Common myeloid progenitor, CD34-positive (primary cell): Measurements from ENCODE around the gene VEZF1.
A peak's percentile ranks its signal among the peaks of the same experiment; 100 is the strongest.

Experiments used
- CTCF ChIA-PET: fragments of 350-600 bp; sonication (Branson Sonifier 250); formaldehyde crosslinking; loops from one replicate; lab custom pipeline; 2021; ENCODE audit warnings: antibody characterized with exemption; lab: Charles Lee
- POLR2A ChIA-PET: fragments of 350-600 bp; sonication (Branson Sonifier 250); formaldehyde crosslinking; loops from one replicate; lab custom pipeline; 2021; ENCODE audit warnings: antibody characterized with exemption; lab: Charles Lee
- DNase-seq, 3 donors: peaks; one replicate each; pipeline versions ENCODE4 v3.0.0 to v3.0.0-alpha.2; 2013
- H3K27ac ChIP-seq, 2 experiments: 1 replicate in 1 of 2; 2 replicates in 1 of 2; pipeline ENCODE4 v1.7.0; 2013; ENCODE audit warnings: inconsistent platforms in 2 of 2, low read length in 2 of 2, mild to moderate bottlenecking in 2 of 2, low read depth in 1 of 2, moderate library complexity in 1 of 2; ENCODE audit not compliant: severe bottlenecking in 2 of 2, insufficient read depth in 1 of 2, poor library complexity in 1 of 2
- H3K27me3 ChIP-seq, 5 experiments: replicated peaks in 2 of 5; 1 replicate in 3 of 5; 2 replicates in 2 of 5; pipeline versions ENCODE4 v1.6.1 to v1.7.0; 2013; ENCODE audit warnings: low read length in 4 of 5, mild to moderate bottlenecking in 2 of 5, moderate library complexity in 2 of 5, inconsistent platforms in 1 of 5; ENCODE audit not compliant: insufficient read depth in 5 of 5, control insufficient read depth in 4 of 5
- H3K36me3 ChIP-seq, 4 experiments: 1 replicate in 2 of 4; 2 replicates in 2 of 4; pipeline versions ENCODE4 v1.6.1 to v1.7.0; 2013; ENCODE audit warnings: low read length in 3 of 4, control low read depth in 1 of 4, mild to moderate bottlenecking in 1 of 4; ENCODE audit not compliant: control insufficient read depth in 4 of 4, insufficient read depth in 4 of 4
- H3K4me1 ChIP-seq, 4 experiments: 1 replicate in 3 of 4; 2 replicates in 1 of 4; pipeline versions ENCODE4 v1.6.1 to v1.7.1; 2013; ENCODE audit warnings: low read length in 3 of 4, mild to moderate bottlenecking in 3 of 4, control low read depth in 1 of 4, inconsistent platforms in 1 of 4, moderate library complexity in 1 of 4; ENCODE audit not compliant: control insufficient read depth in 4 of 4, insufficient read depth in 4 of 4; ENCODE audit errors: control extremely low read depth in 1 of 4
- H3K4me3 ChIP-seq, 7 experiments: 1 replicate in 4 of 7; 2 replicates in 3 of 7; pipeline versions ENCODE4 v1.5.1 to v1.7.0; 2013; ENCODE audit warnings: mild to moderate bottlenecking in 7 of 7, low read length in 6 of 7, moderate library complexity in 6 of 7, inconsistent platforms in 2 of 7, low read depth in 2 of 7, control low read depth in 1 of 7; ENCODE audit not compliant: insufficient read depth in 4 of 7, control insufficient read depth in 1 of 7; ENCODE audit errors: extremely low read depth in 1 of 7
- H3K9me3 ChIP-seq, 5 experiments: 1 replicate in 4 of 5; 2 replicates in 1 of 5; pipeline versions ENCODE4 v1.6.1 to v1.7.1; 2013; ENCODE audit warnings: low read length in 4 of 5, mild to moderate bottlenecking in 2 of 5, inconsistent platforms in 1 of 5, low read depth in 1 of 5, moderate library complexity in 1 of 5; ENCODE audit not compliant: control insufficient read depth in 4 of 5, insufficient read depth in 2 of 5; ENCODE audit errors: control extremely low read depth in 1 of 5
- WGBS: methylation state at CpG from one replicate; pipeline ENCODE4 v1.1.5; 2013; ENCODE audit not compliant: insufficient coverage; 5-methylcytosine and 5-hydroxymethylcytosine counted together

VEZF1 gene

DNA sequence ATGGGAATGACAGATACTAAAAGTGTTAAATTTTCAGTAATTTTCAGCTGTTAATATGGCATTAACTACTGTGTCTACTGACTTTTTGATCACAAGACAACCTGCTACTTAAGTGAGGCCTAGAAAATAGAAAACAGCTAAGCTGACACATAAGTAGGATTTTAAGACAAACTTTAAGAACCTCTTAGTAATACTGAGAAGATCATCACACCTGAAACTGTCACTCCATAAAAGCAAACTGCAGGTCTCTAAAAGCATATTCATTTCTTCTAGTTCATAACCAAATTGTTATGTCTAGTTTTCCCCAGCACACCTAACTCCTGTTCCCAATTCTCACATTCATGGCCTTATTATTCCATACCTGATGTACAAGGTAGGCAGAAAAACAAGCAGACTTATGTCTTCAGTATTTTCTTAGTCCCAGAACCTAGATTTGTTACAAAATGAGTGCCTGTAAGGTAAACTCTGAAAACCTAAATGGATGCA lies 11.0 kb upstream of the VEZF1 start:
- Histone ChIP-seq H3K4me1 (peaks cover 2 to 35% (median 19%) of the 10 kb centered on the region in 4 experiments), H3K27ac (no peak overlapping the region), H3K4me3 (no peak overlapping the region), H3K9me3 (no peaks in the 10 kb centered on the region), H3K27me3 (no peaks in the 10 kb centered on the region), H3K36me3 (peaks cover 9 to 56% (median 25%) of the 10 kb centered on the region in 4 experiments)
- ChIA-PET POLR2A (interaction anchor here (1.3 to 1.8 kb wide), 3 partner anchors 84 to 124 kb away, joined by 4 to 5 read pairs (median 5); partner anchors contain the start of gene DYNLL2), CTCF (interaction anchor here (0.8 to 16.1 kb wide), 28 partner anchors 10 to 872 kb away, joined by 3 to 443 read pairs (median 6); partner anchors contain the start of genes CUEDC1, MRPS23 and VEZF1)
- no peak for DNase-seq

DNA sequence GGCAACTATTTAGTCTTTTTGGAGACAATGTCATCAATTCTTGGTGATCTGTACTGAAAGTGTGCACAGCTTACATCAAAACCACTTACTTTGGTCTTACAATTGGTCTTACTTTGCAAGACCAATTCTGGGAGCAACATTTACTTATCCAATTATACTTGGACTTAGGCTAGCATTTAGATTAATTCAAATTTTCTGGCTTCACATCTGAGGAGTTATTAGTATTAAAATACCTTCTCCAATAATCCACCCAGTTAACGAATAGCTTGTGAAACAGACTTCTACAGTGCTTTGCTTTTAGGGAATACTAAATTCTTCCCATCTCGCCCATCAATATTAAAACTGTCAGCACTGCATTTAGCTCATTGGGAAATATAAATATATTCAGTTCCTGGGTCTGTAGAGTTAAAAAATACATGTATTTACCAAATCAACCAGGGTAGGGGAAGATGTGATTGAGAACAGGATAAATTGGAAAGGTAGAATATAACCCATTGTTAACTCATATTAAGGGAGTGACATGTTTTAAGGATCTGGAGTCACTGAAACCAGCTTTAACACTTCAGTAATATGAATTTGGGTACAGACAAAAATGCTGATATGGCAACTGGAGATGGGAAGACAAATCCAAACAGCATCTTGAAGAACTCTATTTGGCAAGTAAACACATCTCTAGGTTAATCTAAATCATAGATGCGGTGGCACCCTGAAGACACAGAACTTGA lies 9.2 kb upstream of the VEZF1 start:
- CTCF ChIA-PET, result interaction anchor here (0.6 to 16.1 kb wide), 21 partner anchors 9 to 164 kb away, joined by 3 to 443 read pairs (median 4); partner anchors contain the start of genes MRPS23 and SRSF1
- no peaks in the 10 kb centered on the region for H3K27me3 ChIP-seq
- peaks cover 11 to 35% (median 22%) of the 10 kb centered on the region in 4 experiments for H3K4me1 ChIP-seq
- H3K9me3 ChIP-seq, result no peaks in the 10 kb centered on the region
- no peak overlapping the region for H3K27ac ChIP-seq
- no CpG with 5 or more reads among the region's 3 CpGs for WGBS
- POLR2A ChIA-PET, result interaction anchor here (0.6 to 1.6 kb wide), 4 partner anchors 10 to 104 kb away, joined by 3 to 7 read pairs (median 4); partner anchors contain the start of gene SRSF1
- no peak for DNase-seq
- H3K4me3 ChIP-seq, result no peak overlapping the region
- H3K36me3 ChIP-seq, result peaks cover 6 to 39% (median 11%) of the 10 kb centered on the region in 4 experiments

DNA sequence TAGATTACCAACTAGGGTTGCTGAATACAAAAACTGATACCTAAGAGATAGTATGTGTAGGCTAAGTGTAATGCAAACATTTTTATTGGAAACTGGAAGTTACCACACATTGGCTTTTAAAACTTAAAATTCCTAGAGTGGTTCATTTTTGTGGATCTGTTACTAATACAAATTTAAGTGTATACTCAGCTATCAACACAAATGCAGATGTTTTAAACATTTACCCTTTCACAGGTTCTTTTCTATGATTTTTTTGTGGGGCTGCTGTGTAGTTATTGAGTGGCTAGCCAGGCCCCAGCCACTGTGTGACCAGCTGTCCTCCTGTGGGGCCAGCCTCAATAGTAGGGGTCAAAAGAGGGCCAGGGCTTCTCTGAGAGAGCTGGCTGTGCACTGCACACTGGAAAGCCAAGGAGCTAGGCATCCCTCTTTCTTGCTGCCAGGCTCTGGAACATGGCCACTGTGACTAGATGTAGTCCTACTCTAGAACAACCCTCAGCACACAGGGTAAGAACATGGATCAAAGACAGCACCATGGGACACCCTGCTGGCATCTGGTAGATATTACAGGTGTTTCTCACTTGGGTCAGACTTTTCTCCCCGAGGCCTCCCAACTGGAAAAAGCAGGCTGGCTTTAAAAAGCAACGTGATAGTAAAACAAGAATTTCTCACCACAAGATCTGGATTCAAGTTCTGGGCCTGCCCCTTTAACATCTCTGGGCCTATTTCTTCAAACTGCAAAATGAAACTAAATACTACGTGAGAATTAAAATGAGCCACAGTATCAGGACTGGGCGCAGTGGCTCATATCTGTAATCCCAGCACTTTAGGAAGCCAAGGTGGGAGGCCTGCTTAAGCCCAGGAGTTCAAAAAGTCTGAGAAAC lies 7.3 kb upstream of the VEZF1 start:
- CTCF ChIA-PET, result interaction anchor here (0.8 to 16.1 kb wide), 22 partner anchors 11 to 865 kb away, joined by 3 to 443 read pairs (median 5); partner anchors contain the start of genes MRPS23 and SRSF1
- DNase-seq, result peak in 2 of 3 donors; percentile 81 to 84
- H3K4me1 ChIP-seq, result peaks cover 11 to 35% (median 22%) of the 10 kb centered on the region in 4 experiments

GRCh38 chr17:57994436-57994835 lies 6.4 kb upstream of the VEZF1 start:
- no peak overlapping the region for H3K4me3 ChIP-seq
- peaks cover 11 to 36% (median 23%) of the 10 kb centered on the region in 4 experiments for H3K4me1 ChIP-seq
- no CpG with 5 or more reads among the region's 2 CpGs for WGBS
- no peak overlapping the region for H3K27ac ChIP-seq
- DNase-seq, result no peak
- H3K27me3 ChIP-seq, result no peaks in the 10 kb centered on the region
- CTCF ChIA-PET, result interaction anchor here (0.7 to 16.1 kb wide), 20 partner anchors 13 to 865 kb away, joined by 3 to 443 read pairs (median 5); partner anchors contain the start of gene MRPS23
- no peaks in the 10 kb centered on the region for H3K9me3 ChIP-seq
- H3K36me3 ChIP-seq, result peaks cover 0 to 18% (median 2%) of the 10 kb centered on the region in 4 experiments
- POLR2A ChIA-PET, result interaction anchor here (1.3 to 1.7 kb wide), 2 partner anchors 13 to 135 kb away, joined by 4 to 5 read pairs; partner anchors contain the start of gene SRSF1

More for the DNA sequence above, 7.3 kb upstream of the VEZF1 start:
- Histone ChIP-seq H3K9me3 (no peaks in the 10 kb centered on the region), H3K27me3 (no peaks in the 10 kb centered on the region), H3K36me3 (peaks cover 0 to 22% (median 5%) of the 10 kb centered on the region in 4 experiments), H3K27ac (no peak overlapping the region), H3K4me3 (no peak overlapping the region)
- POLR2A ChIA-PET, result interaction anchor here (1.2 to 1.3 kb wide), 2 partner anchors 12 to 136 kb away, joined by 3 to 4 read pairs; partner anchors contain the start of gene SRSF1
- WGBS, result 61% methylated on average over 4 of the region's 4 CpGs

DNA sequence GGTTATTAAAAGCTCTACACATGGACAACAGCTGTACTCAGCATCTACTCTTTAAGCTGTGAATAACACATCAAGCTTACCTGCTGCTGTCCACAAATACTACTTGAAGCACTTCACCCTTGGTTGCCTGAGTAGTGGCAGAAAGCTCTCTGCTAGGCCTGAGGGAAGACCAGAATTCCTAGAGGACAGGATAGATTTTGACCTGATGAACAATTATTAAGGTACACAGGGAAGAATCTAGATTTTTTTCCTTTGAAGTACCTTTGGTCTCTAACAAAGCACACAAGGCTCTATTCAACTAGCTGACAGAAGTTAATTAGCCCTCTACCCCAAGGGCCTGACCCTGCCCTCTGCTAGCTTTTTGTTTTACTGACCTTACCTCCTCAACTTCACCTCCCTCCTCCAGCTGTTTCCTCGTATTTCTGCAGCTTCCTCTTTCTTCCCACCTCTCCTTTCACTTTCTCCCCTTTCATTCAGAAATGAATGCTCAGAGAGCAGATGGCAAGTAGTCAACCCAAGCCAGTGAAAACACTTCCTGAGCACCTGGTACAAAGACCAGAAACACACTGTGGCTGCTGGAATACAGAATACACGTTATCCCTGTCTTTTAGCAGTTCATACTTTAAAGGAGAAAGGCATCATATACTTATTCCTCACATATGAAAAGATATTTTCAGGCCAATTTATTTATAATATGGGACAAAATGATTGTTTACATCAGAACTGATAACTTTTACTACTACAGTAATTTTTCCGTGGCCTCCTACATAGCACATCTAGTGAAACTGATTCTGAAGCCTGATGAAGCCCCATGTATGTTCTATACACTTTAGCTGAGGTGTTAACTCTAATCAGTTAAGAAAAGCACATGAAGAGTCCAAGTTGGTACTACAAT lies 5.7 kb upstream of the VEZF1 start:
- peak in 2 of 3 donors; percentile 84 to 87 for DNase-seq
- H3K27ac ChIP-seq, result no peak overlapping the region
- peak overlapping the region in 2 of 7 experiments; percentile 0 to 16 for H3K4me3 ChIP-seq
- CTCF ChIA-PET, result interaction anchor here (0.6 to 16.1 kb wide), 26 partner anchors 13 to 293 kb away, joined by 3 to 443 read pairs (median 4); partner anchors contain the start of genes CUEDC1 and MRPS23
- 0% methylated on average over 1 of the region's 3 CpGs for WGBS
- no peaks in the 10 kb centered on the region for H3K9me3 ChIP-seq
- H3K4me1 ChIP-seq, result peaks cover 15 to 42% (median 29%) of the 10 kb centered on the region in 4 experiments
- H3K27me3 ChIP-seq, result no peaks in the 10 kb centered on the region
- POLR2A ChIA-PET, result interaction anchor here (0.6 to 1.7 kb wide), 4 partner anchors 14 to 420 kb away, joined by 3 to 5 read pairs (median 4); partner anchors contain the start of gene SRSF1
- peaks cover 0 to 11% (median 2%) of the 10 kb centered on the region in 4 experiments for H3K36me3 ChIP-seq

DNA sequence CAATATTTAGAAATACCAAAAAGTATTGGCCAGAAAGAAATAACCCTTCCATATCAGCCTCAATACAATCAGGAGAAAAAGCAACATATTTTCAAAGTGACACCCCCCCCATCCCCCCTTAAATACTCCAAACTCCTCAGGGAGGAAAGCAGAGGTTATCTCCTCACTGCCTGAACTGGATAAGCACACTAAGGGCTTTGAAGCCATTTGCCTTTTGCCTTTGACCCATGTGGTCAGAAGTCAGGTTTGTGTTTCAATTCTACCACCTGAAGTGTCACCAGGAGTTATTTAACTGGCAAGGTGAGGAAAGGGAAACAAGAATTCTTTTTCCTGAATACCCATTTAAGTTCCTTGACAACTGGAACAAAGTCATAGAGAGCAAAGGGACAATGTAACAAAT lies 3.5 kb upstream of the VEZF1 start:
- Histone ChIP-seq H3K27ac (no peak overlapping the region), H3K9me3 (no peaks in the 10 kb centered on the region), H3K36me3 (no peaks in the 10 kb centered on the region), H3K4me1 (peaks cover 23 to 53% (median 35%) of the 10 kb centered on the region in 4 experiments), H3K27me3 (no peaks in the 10 kb centered on the region), H3K4me3 (no peak overlapping the region)
- no peak for DNase-seq
- CTCF ChIA-PET, result interaction anchor here (1.2 to 16.1 kb wide), 4 partner anchors 15 to 135 kb away, joined by 3 to 443 read pairs (median 3); partner anchors contain the start of gene MRPS23
- POLR2A ChIA-PET, result no interaction called here
